ENCODE data around the gene POGLUT2.

POGLUT2 gene

GRCh38 chr13:102770435-102770834 is 28.3 kb downstream of the POGLUT2 start:
- ChIA-PET POLR2A (no interaction called here), CTCF (interaction anchor here (1.9 kb wide), 1 partner anchor 191 kb away, joined by 8 read pairs; no protein-coding TSS in a partner anchor)
- DNase-seq (ENCODE audit: extremely low spot score): no peak
- TF ChIP-seq FOXK2 (IDR thresholded peaks at IDR 0.05) (no peak), SUZ12 (IDR thresholded peaks at IDR 0.05) (no peak), HDGF (IDR thresholded peaks at IDR 0.05; ENCODE audit: borderline replicate concordance) (no peak)

GRCh38 chr13:102769679-102770078 is 29.1 kb downstream of the POGLUT2 start:
- no peak for TF ChIP-seq LEF1 (IDR thresholded peaks at IDR 0.05; ENCODE audit: borderline replicate concordance)
- TF ChIP-seq NFRKB (IDR thresholded peaks at IDR 0.05): no peak
- TF ChIP-seq ELF4 (IDR thresholded peaks at IDR 0.05): no peak
- TF ChIP-seq HDGF (IDR thresholded peaks at IDR 0.05; ENCODE audit: borderline replicate concordance): no peak
- TF ChIP-seq SP1 (IDR thresholded peaks at IDR 0.05): no peak
- TF ChIP-seq SUZ12 (IDR thresholded peaks at IDR 0.05): no peak
- ChIA-PET POLR2A (no interaction called here), CTCF (interaction anchor here (1.9 kb wide), 1 partner anchor 190 kb away, joined by 8 read pairs; no protein-coding TSS in a partner anchor)
- no peak for DNase-seq (ENCODE audit: extremely low spot score)

- no peak for DNase-seq (ENCODE audit: extremely low spot score)
- ChIA-PET CTCF (interaction anchor here (1.9 kb wide), 1 partner anchor 189 kb away, joined by 8 read pairs; no protein-coding TSS in a partner anchor), POLR2A (no interaction called here)
- TF ChIP-seq PKNOX1 (IDR thresholded peaks at IDR 0.05): no peak
- TF ChIP-seq TARDBP (IDR thresholded peaks at IDR 0.05): no peak
- no peak for TF ChIP-seq NFRKB (IDR thresholded peaks at IDR 0.05)
- TF ChIP-seq BHLHE40 (IDR thresholded peaks at IDR 0.05; ENCODE audit: borderline replicate concordance): no peak
- TF ChIP-seq CTBP1 (IDR thresholded peaks at IDR 0.05; ENCODE audit: borderline replicate concordance): no peak
- no peak for TF ChIP-seq ZNF384 (IDR thresholded peaks at IDR 0.05)
- TF ChIP-seq FOXM1 (IDR thresholded peaks at IDR 0.05; ENCODE audit: borderline replicate concordance): no peak
- TF ChIP-seq L3MBTL2 (conservative IDR thresholded peaks at IDR 0.05): no peak
Measured at GRCh38 chr13:102768909-102769308, 29.9 kb downstream of the POGLUT2 start.

GRCh38 chr13:102763741-102764140 is 35.0 kb downstream of the POGLUT2 start:
- ChIA-PET POLR2A (no interaction called here), CTCF (no interaction called here)
- TF ChIP-seq TARDBP (IDR thresholded peaks at IDR 0.05) (no peak), ELF4 (IDR thresholded peaks at IDR 0.05) (no peak), SUZ12 (IDR thresholded peaks at IDR 0.05) (no peak), FOXM1 (IDR thresholded peaks at IDR 0.05; ENCODE audit: borderline replicate concordance) (no peak), ZNF384 (IDR thresholded peaks at IDR 0.05) (no peak), SP1 (IDR thresholded peaks at IDR 0.05) (no peak), FOXK2 (IDR thresholded peaks at IDR 0.05) (no peak), PKNOX1 (IDR thresholded peaks at IDR 0.05) (no peak)
- DNase-seq (ENCODE audit: extremely low spot score): no peak

GRCh38 chr13:102761071-102761470 is 37.7 kb downstream of the POGLUT2 start:
- DNase-seq (ENCODE audit: extremely low spot score): no peak
- POLR2A ChIA-PET: interaction anchor here (0.8 kb wide), 1 partner anchor 13 kb away, joined by 3 read pairs; the partner anchor contains the start of gene TEX30
- CTCF ChIA-PET: no interaction called here
- TF ChIP-seq TARDBP (IDR thresholded peaks at IDR 0.05) (no peak), PKNOX1 (IDR thresholded peaks at IDR 0.05) (no peak), FOXA1 (IDR thresholded peaks at IDR 0.05) (no peak), CTBP1 (IDR thresholded peaks at IDR 0.05; ENCODE audit: borderline replicate concordance) (no peak), ZNF384 (IDR thresholded peaks at IDR 0.05) (no peak), ELF4 (IDR thresholded peaks at IDR 0.05) (no peak), NFRKB (IDR thresholded peaks at IDR 0.05) (no peak), SP1 (IDR thresholded peaks at IDR 0.05) (no peak), BHLHE40 (IDR thresholded peaks at IDR 0.05; ENCODE audit: borderline replicate concordance) (no peak), HDGF (IDR thresholded peaks at IDR 0.05; ENCODE audit: borderline replicate concordance) (no peak), FOXK2 (IDR thresholded peaks at IDR 0.05) (no peak), ARNT (IDR thresholded peaks at IDR 0.05) (no peak), LEF1 (IDR thresholded peaks at IDR 0.05; ENCODE audit: borderline replicate concordance) (no peak)

- ChIA-PET POLR2A (no interaction called here), CTCF (no interaction called here)
- no peak for DNase-seq (ENCODE audit: extremely low spot score)
- TF ChIP-seq L3MBTL2 (conservative IDR thresholded peaks at IDR 0.05) (no peak), TARDBP (IDR thresholded peaks at IDR 0.05) (no peak), CTBP1 (IDR thresholded peaks at IDR 0.05; ENCODE audit: borderline replicate concordance) (no peak), LEF1 (IDR thresholded peaks at IDR 0.05; ENCODE audit: borderline replicate concordance) (no peak), FOXK2 (IDR thresholded peaks at IDR 0.05) (no peak), SP1 (IDR thresholded peaks at IDR 0.05) (no peak), ZNF384 (IDR thresholded peaks at IDR 0.05) (no peak), ELF4 (IDR thresholded peaks at IDR 0.05) (no peak), PKNOX1 (IDR thresholded peaks at IDR 0.05) (no peak), ARNT (IDR thresholded peaks at IDR 0.05) (no peak), NFRKB (IDR thresholded peaks at IDR 0.05) (no peak), BHLHE40 (IDR thresholded peaks at IDR 0.05; ENCODE audit: borderline replicate concordance) (no peak), FOXM1 (IDR thresholded peaks at IDR 0.05; ENCODE audit: borderline replicate concordance) (no peak), HDGF (IDR thresholded peaks at IDR 0.05; ENCODE audit: borderline replicate concordance) (no peak), SUZ12 (IDR thresholded peaks at IDR 0.05) (no peak), FOXA1 (IDR thresholded peaks at IDR 0.05) (no peak)
Measured at GRCh38 chr13:102758842-102759241, 39.9 kb downstream of the POGLUT2 start.
